ENCODE measurements around the gene SEPTIN7.

DNA sequence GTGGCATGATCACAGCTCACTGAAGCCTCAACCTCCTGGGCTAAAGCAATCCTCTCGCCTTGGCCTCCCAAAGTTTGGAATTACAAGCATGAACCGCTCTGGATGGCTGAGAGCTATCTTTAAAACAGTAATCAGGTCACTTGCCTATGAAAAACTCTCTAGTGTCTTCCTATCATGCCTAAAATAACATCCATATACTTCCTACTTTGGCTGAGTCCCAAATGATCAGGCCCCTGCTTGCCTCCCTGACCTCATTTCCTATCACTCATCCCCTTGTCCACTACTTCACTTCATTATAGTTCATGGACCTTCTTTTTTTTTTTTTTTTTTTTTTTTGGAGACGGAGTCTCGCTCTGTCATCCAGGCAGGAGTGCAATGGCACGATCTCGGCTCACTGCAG is 28.0 kb downstream of the SEPTIN7 start:
- TF ChIP-seq, protein P1, sequence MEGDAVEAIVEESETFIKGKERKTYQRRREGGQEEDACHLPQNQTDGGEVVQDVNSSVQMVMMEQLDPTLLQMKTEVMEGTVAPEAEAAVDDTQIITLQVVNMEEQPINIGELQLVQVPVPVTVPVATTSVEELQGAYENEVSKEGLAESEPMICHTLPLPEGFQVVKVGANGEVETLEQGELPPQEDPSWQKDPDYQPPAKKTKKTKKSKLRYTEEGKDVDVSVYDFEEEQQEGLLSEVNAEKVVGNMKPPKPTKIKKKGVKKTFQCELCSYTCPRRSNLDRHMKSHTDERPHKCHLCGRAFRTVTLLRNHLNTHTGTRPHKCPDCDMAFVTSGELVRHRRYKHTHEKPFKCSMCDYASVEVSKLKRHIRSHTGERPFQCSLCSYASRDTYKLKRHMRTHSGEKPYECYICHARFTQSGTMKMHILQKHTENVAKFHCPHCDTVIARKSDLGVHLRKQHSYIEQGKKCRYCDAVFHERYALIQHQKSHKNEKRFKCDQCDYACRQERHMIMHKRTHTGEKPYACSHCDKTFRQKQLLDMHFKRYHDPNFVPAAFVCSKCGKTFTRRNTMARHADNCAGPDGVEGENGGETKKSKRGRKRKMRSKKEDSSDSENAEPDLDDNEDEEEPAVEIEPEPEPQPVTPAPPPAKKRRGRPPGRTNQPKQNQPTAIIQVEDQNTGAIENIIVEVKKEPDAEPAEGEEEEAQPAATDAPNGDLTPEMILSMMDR (IDR thresholded peaks at IDR 0.05), result no peak
- TF ChIP-seq EZH2 (IDR thresholded peaks at IDR 0.05) (no peak), EZH2phosphoT487 (IDR thresholded peaks at IDR 0.05) (no peak)

All from neural progenitor cell (in vitro differentiated cells).